Left lung (tissue), 10 donors: ENCODE measurements around the gene MLPH. TPM values are rescaled to one million over a fixed set of nuclear protein-coding genes. Genes with fewer than 3 reads are reported as not detected.
A peak's percentile ranks its signal among the peaks of the same experiment; 100 is the strongest.

Source experiments
- ATAC-seq: fragments of 200-7000 bp; cut with Tn5 transposase; one replicate; pipeline ENCODE4 v1.9.1; 2020; ENCODE audit warnings: moderate library complexity
- DNase-seq, 4 donors: peaks; one replicate each; pipeline ENCODE4 v3.0.0-alpha.2; 2013 to 2020
- H3K27ac ChIP-seq, 2 donors: fragments of 200-600 bp; sonication (generic) in 1 of 2; one replicate each; pipeline versions ENCODE4 v1.5.0 to v1.8.0; 2020 to 2021
- H3K27me3 ChIP-seq, 2 donors: fragments of 200-600 bp; sonication (generic) in 1 of 2; one replicate each; pipeline versions ENCODE4 v1.5.0 to v1.8.0; 2020 to 2021
- H3K36me3 ChIP-seq, 2 donors: fragments of 200-600 bp; sonication (generic) in 1 of 2; one replicate each; pipeline versions ENCODE4 v1.5.0 to v1.8.0; 2020 to 2021
- H3K4me1 ChIP-seq, 2 donors: fragments of 200-600 bp; one replicate each; pipeline ENCODE4 v1.8.0; 2021
- H3K4me3 ChIP-seq, 2 donors: fragments of 200-600 bp; sonication (generic) in 1 of 2; one replicate each; pipeline versions ENCODE4 v1.5.0 to v1.8.0; 2020 to 2021; ENCODE audit warnings: mild to moderate bottlenecking in 1 of 2
- H3K9me3 ChIP-seq, 2 donors: fragments of 200-600 bp; sonication (generic) in 1 of 2; one replicate each; pipeline versions ENCODE4 v1.5.0 to v1.8.0; 2020 to 2021
- CTCF ChIP-seq, 2 donors: fragments of 200-600 bp; sonication (generic) in 1 of 2; IDR thresholded peaks; one replicate each; pipeline versions ENCODE4 v1.5.0 to v1.8.0; 2021; ENCODE audit warnings: antibody characterized with exemption in 2 of 2
- intact Hi-C, 2 donors: fragments of 100-400 bp; cut with DNase I; formaldehyde crosslinking; loops; one replicate each; pipeline versions ENCODE4 v1.11.2 to v1.14.2; 2022
- polyA plus RNA-seq, 6 donors: library from polyadenylated mRNA; unstranded; fragments of 120-200 nt; gene quantifications; one replicate each; pipeline ENCODE4 v1.2.1, GENCODE V29; 2013; ENCODE audit not compliant: insufficient read length in 6 of 6
- total RNA-seq, 2 donors: library from RNA; stranded (reverse); fragmentation: NEBNext Ultra II Directional; extraction: Animal tissue kit (Norgen Biotek cat#: 25700); gene quantifications; one replicate each; pipeline ENCODE4 v1.2.1, GENCODE V29; 2021
- donor health status: DM: no; HTN: yes; CAD: no.
- donor health status: DM: no; HTN: no; CAD: no.

Gene MLPH
- total and polyA plus RNA-seq, 8 donors: 1.9 to 296 (median 3.2) TPM

- no peaks in the 10 kb centered on the region for H3K9me3 ChIP-seq
- H3K27ac ChIP-seq: peak overlapping the region; percentile 90 to 98
- DNase-seq: peak in 2 of 4 donors; percentile 55 to 79
- ATAC-seq: peak; percentile 13
- no peaks in the 10 kb centered on the region for H3K36me3 ChIP-seq
- peaks cover 23 to 33% of the 10 kb centered on the region in 2 donors for H3K4me1 ChIP-seq
- H3K27me3 ChIP-seq: peaks cover 0 to 24% of the 10 kb centered on the region in 2 donors
- TF ChIP-seq CTCF (IDR thresholded peaks at IDR 0.05): no peak
- intact Hi-C loops: loop anchor here (10.0 kb wide), 2 partner anchors 49 to 349 kb away; no protein-coding TSS in a partner anchor
- H3K4me3 ChIP-seq: peak overlapping the region; percentile 54
These were observed 13.1 kb upstream of the MLPH start for GRCh38 chr2:237473878-237474441.

DNA sequence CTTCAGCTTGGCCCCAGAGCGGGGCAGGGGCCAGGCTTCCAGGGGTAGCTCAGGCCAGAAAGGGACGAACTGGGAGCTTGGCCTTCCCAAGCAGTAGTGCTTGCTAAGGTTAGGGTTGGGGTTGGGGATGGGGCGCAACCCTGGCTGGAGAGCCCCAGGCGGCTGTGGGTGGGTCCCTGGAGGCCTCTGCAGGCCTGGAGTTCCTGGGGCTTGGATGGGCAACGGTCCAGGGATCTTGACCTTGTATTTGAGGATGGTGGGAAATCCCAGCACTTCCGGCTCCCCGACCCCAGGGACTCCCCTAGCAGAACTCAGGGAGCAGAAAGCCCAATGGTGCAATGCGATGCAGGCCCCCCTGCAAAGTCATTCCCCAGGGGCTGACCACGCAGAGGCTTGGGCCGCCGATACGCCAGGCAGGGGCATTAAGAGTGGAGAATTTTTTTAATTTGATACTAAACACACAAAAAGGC lies 12.6 kb upstream of the MLPH start:
- ATAC-seq (peak; percentile 37), DNase-seq (peak in 2 of 4 donors; percentile 43 to 61)
- no peaks in the 10 kb centered on the region for H3K36me3 ChIP-seq
- peak overlapping the region; percentile 54 for H3K4me3 ChIP-seq
- intact Hi-C loops: loop anchor here (10.0 kb wide), 2 partner anchors 50 to 350 kb away; no protein-coding TSS in a partner anchor
- peak overlapping the region; percentile 90 to 98 for H3K27ac ChIP-seq
- H3K9me3 ChIP-seq: no peaks in the 10 kb centered on the region
- H3K4me1 ChIP-seq: peaks cover 23 to 33% of the 10 kb centered on the region in 2 donors
- no peak for TF ChIP-seq CTCF (IDR thresholded peaks at IDR 0.05)
- H3K27me3 ChIP-seq: peaks cover 0 to 25% of the 10 kb centered on the region in 2 donors

GRCh38 chr2:237474931-237475703 lies 11.9 kb upstream of the MLPH start:
- peaks cover 23 to 33% of the 10 kb centered on the region in 2 donors for H3K4me1 ChIP-seq
- intact Hi-C loops: loop anchor here (10.0 kb wide), 2 partner anchors 50 to 350 kb away; no protein-coding TSS in a partner anchor

DNA sequence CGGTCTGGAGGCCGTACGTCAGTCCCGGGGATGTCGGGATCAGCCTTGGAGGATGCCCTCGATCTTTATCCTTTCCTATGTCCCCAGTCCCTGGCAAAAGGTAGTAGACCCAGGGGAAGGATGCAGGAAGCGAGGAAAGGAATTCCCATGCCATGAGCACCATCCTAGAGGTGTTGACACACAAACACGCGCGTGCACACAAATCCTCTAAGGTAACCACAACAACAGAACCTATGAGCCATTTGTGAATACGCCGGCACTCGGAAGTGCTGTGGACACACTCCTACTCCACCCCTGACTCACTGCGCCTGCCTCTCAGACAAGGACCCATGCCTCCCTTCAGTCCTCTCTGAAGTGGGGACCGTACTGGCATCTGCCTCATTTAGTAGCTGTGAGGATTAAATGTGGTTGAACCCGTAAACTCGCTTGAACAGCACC lies 11.3 kb upstream of the MLPH start:
- H3K4me3 ChIP-seq: peak overlapping the region; percentile 54
- peak; percentile 51 for ATAC-seq
- no peaks in the 10 kb centered on the region for H3K9me3 ChIP-seq
- no peaks in the 10 kb centered on the region for H3K36me3 ChIP-seq
- intact Hi-C loops: loop anchor here (10.0 kb wide), 2 partner anchors 51 to 351 kb away; no protein-coding TSS in a partner anchor
- peak in 1 of 4 donors; percentile 76 for DNase-seq
- peaks cover 23 to 33% of the 10 kb centered on the region in 2 donors for H3K4me1 ChIP-seq
- H3K27me3 ChIP-seq: peaks cover 0 to 32% of the 10 kb centered on the region in 2 donors
- no peak for TF ChIP-seq CTCF (IDR thresholded peaks at IDR 0.05)
- H3K27ac ChIP-seq: peak overlapping the region; percentile 90 to 98

More at GRCh38 chr2:237474931-237475703, 11.9 kb upstream of the MLPH start:
- peak; percentile 77 for ATAC-seq
- DNase-seq: peak; percentile 86 to 94 (median 90)
- Histone ChIP-seq H3K4me3 (peak overlapping the region; percentile 54), H3K27ac (peak overlapping the region; percentile 90 to 98), H3K36me3 (no peaks in the 10 kb centered on the region), H3K27me3 (peaks cover 0 to 32% of the 10 kb centered on the region in 2 donors), H3K9me3 (no peaks in the 10 kb centered on the region)
- peak; percentile 82 to 85 for TF ChIP-seq CTCF (IDR thresholded peaks at IDR 0.05)
